ENCODE results near the gene ZNF790.
A peak's percentile ranks its signal among the peaks of the same experiment; 100 is the strongest.
"Not testable (repeated sequence)": the region's sequence is repeated elsewhere in the genome, so short reads cannot be mapped to it uniquely, and the experiment has no call there.

Gene ZNF790

GRCh38 chr19:36837906-36838783 lies at the start of gene ZNF790:
ZNF790 (minus strand) TSS chr19:36838387; CDS start chr19:36825619, 12,768 bp downstream.
- DNase-seq = peak; percentile 82

DNA sequence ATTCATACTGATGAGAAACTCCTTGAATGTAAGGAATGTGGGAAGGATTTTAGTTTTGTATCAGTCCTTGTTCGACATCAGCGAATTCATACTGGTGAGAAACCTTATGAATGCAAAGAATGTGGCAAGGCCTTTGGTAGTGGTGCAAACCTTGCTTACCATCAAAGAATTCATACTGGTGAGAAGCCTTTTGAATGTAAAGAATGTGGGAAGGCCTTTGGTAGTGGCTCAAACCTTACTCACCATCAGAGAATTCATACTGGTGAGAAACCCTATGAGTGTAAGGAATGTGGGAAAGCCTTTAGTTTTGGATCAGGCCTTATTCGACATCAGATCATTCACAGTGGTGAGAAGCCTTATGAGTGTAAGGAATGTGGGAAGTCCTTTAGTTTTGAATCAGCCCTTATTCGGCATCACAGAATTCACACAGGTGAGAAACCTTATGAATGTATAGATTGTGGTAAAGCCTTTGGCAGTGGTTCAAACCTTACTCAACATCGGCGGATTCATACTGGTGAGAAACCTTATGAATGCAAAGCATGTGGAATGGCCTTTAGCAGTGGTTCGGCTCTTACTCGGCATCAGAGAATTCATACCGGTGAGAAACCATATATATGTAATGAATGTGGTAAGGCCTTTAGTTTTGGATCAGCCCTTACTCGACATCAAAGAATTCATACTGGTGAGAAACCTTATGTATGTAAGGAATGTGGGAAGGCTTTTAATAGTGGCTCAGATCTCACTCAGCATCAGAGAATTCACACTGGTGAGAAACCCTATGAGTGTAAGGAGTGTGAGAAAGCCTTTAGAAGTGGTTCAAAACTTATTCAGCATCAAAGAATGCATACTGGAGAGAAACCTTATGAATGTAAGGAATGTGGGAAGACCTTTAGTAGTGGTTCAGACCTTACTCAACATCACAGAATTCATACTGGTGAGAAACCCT lies 39.1 kb upstream of the ZNF790 start:
- no peak for DNase-seq

DNA sequence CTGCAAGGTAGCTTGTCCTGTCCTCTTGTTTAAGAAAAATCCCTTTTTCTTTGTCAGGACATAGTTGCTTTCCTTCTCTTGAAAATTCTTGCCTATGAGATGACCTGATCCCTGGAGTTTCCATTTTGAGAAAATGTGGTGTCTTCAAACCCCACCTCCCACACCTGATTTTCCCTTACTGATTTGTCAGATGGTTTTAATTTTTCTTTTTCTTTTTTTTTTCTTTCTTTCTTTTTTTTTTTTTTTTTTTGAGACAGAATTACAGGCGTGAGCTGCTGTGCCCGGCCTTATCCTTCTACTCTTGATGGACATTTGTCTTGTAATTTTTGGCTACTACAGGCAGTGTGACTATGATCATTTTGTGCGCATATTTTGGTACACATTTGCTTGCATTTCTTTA lies 13.7 kb upstream of the ZNF790 start:
- DNase-seq = no peak

DNA sequence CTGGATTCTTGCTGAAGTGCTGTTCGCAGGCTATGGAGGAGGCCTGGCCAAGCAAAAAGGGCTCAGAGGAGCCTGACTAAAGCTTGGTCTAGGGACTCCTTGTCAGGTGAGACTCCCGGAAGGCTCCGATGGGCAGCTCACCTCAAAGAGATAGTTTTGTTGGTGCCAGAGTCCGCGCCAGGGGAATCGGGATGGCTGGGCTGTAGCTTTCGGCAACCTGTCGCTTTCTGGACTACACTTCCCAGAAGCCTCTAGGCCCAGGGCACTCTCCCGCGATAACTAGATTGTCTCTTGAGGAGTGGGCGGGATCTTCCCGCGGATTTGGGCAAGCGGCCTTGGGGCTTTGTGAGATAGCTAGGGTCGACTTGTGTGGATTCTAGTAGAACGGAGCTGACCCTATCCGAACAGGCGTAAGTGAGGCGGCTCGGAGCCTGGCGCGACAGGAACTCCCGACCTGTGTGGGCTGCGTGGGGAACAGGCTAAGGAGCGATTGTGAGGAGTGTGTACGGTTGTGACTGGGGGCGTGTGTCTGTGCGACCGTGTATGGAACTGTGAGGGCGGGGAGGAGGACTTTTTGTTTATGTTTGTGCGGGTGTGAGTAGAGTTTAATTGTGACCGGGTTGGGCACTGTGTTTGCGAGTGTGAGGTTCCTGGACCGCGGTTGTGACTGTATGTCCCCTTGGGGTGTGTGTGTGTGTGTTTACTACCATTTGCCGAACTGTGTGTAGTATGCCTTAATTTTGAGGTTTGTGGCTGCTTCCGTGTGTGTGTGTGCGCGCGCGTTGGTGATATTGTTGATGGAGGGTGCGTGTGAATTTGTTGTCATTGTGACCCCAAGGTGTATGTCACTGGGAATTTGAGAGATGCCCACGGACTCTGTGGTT lies 12.6 kb upstream of the ZNF790 start, which contains the start of gene ZNF345:
TSS of gene ZNF345 (plus strand) at position 318 of the 884 bp plus-strand sequence. CDS start 25,955 bp downstream, outside the sequence.
- peak; percentile 84 for DNase-seq

- peak; percentile 74 for DNase-seq
Measured at GRCh38 chr19:36849701-36850558, 11.7 kb upstream of the ZNF790 start.

GRCh38 chr19:36847968-36848367 lies 9.8 kb upstream of the ZNF790 start:
- no peak for DNase-seq

DNA sequence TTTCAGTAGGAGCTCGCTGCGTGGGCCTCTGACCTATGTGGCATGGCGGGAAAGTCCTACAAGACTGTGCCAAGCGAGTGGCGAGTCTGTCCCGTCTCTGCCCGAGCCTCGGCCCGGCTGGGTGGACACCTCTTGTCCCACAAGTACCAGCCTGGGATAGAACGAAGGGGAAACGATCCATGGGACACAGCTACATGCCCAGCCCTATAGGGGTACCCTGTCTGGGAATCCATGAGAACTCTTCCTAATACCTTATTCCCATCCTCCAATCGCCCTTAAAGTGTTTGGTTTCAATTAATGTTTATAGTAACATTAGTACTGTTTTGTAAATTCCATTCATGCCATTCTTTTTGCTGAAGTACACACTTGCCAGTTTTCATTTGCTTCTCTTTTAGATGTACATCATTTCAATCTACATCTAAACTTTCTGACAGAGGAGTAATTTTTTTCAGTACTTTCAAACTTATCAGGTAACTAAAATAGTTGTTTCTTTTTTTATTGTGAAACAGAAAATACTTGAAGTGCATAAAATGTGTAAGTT lies 667 bp upstream of the ZNF790 start:
- no peak for DNase-seq

- no peak for DNase-seq
Measured at GRCh38 chr19:36837176-36837905, 846 bp downstream of the ZNF790 start.

GRCh38 chr19:36833430-36833829 lies 4.8 kb downstream of the ZNF790 start:
- no peak for DNase-seq

DNA sequence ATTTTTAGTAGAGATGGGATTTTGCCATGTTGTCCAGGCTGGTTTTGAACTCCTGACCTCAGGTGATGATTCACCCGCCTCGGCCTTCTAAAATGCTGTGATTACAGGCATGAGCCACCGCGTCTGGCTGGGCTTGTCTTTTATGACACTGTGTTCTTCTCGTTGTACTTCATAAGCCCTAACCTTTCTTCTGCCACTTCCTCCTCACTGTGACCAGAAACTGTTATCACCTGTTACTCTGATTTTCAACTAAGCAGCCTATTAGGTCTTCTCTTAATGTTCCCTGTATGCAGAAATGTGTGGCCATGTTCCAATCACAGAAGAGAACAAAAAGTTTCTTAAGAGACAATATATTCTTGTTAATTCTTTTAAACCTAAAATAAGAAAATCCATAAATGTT lies 16.4 kb downstream of the ZNF790 start:
- no peak for DNase-seq

DNA sequence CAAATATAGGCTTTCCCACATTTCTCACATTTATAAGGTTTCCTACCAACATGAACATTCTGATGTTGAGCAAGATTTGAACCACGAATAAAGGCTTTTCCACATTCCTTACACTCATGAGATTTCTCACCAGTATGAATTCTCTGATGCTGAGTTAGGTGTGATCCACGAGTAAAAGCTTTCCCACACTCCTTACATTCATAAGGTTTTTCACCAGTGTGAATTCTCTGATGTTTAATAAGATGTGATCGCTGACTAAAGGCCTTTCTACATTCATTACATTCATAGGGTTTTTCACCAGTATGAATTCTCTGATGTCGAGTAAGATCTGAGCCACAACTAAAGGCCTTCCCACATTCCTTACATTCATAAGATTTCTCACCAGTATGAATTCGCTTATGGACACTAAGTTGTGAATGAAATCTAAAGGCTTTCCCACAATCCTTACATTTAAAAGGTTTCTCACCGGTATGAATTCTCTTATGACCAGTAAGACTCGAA lies 19.0 kb downstream of the ZNF790 start:
- DNase-seq = no peak

- no peak for DNase-seq
Measured at GRCh38 chr19:36807029-36807428, 31.2 kb downstream of the ZNF790 start.

GRCh38 chr19:36805364-36805763 lies 32.8 kb downstream of the ZNF790 start:
- no peak for DNase-seq

- DNase-seq = peak; percentile 57
Measured at GRCh38 chr19:36797786-36798108, 40.4 kb downstream of the ZNF790 start.

GRCh38 chr19:36796714-36796992 lies 41.5 kb downstream of the ZNF790 start:
- DNase-seq = no peak

DNA sequence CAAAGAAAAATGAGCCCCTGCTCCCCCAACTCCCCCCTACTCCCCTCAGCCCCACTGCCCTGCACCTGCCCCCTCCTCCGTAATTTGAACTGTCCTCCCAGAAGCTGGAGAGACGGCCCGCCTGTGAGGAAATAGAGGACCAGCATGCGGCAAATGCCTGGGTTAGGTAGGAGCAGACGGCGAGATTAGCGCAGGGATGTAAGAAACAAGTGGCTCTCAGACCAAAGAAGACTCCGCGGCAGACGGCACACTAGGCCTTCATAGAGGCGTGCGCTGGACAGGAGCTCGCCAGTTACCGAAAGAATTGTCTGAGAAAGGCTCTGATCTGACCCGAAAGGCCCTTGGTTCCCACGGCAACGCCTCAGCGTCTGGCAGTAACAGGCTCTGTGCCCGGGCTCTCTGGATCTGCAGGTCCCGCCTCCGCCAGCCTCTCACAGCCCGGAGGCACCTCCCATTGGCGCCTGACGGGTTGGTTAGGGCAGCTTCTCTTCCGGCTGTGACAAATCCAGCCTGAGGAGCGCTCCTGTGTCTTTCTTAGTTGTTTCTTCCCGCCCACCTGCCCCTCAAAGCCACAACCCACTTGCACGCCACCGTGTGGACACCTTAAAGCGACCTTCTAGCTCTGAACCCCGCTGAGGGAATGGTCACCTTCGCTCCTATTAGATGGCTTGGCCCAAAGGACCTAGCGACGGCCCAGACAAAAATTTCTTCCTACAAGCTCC lies 46.6 kb downstream of the ZNF790 start:
- not testable (repeated sequence) for DNase-seq

GRCh38 chr19:36775768-36776167 lies 62.4 kb downstream of the ZNF790 start:
- no peak for DNase-seq

GRCh38 chr19:36773223-36773579 lies 65.0 kb downstream of the ZNF790 start:
- no peak for DNase-seq

- peak; percentile 81 for DNase-seq
Measured at GRCh38 chr19:36772311-36773222, 65.6 kb downstream of the ZNF790 start, which contains the start of gene ZNF850. ZNF850 (minus strand) TSS chr19:36772807; CDS start chr19:36762606, 10,201 bp downstream.

Measured in GF-D8 (cell line).